DMS 273 (cell line): ENCODE results near the gene CYB5R3.

Source experiments
- DNase-seq: peaks from one replicate; lab custom pipeline; 2025; ENCODE audit not compliant: unreplicated experiment; lab: John Stamatoyannopoulos, UW

Gene CYB5R3

GRCh38 chr22:42649246-42650099 is at the start of gene CYB5R3:
Gene CYB5R3, minus strand, starts transcription at chr22:42649392. Its CDS starts 77 bp downstream, at chr22:42649315.
- DNase-seq: peak; percentile 90

GRCh38 chr22:42697542-42698013 is 48.4 kb upstream of the CYB5R3 start:
- no peak for DNase-seq

GRCh38 chr22:42696331-42696967 is 47.3 kb upstream of the CYB5R3 start:
- no peak for DNase-seq

GRCh38 chr22:42695294-42695693 is 46.1 kb upstream of the CYB5R3 start:
- DNase-seq: no peak

GRCh38 chr22:42693763-42694683 is 44.8 kb upstream of the CYB5R3 start:
- no peak for DNase-seq

GRCh38 chr22:42693055-42693762 is 44.0 kb upstream of the CYB5R3 start:
- no peak for DNase-seq

- DNase-seq: no peak
Observed at GRCh38 chr22:42692239-42693054, 43.3 kb upstream of the CYB5R3 start.

- DNase-seq: no peak
Observed at GRCh38 chr22:42691440-42691839, 42.2 kb upstream of the CYB5R3 start.

GRCh38 chr22:42688241-42689211 is 39.3 kb upstream of the CYB5R3 start:
- peak; percentile 89 for DNase-seq

GRCh38 chr22:42686756-42687491 is 37.7 kb upstream of the CYB5R3 start:
- DNase-seq: no peak

GRCh38 chr22:42685941-42686653 is 36.9 kb upstream of the CYB5R3 start:
- peak; percentile 79 for DNase-seq

- no peak for DNase-seq
Observed at GRCh38 chr22:42684462-42685195, 35.4 kb upstream of the CYB5R3 start.

GRCh38 chr22:42683578-42684283 is 34.5 kb upstream of the CYB5R3 start:
- DNase-seq: peak; percentile 52

- DNase-seq: peak; percentile 29
Observed at GRCh38 chr22:42682113-42682851, 33.1 kb upstream of the CYB5R3 start.

- no peak for DNase-seq
Observed at GRCh38 chr22:42680648-42681047, 31.5 kb upstream of the CYB5R3 start.
